Brain microvascular endothelial cell (primary cell): ENCODE data around the gene RIPOR1.

ENCODE experiments used
- DNase-seq: peaks from one replicate; pipeline ENCODE4 v3.0.0-alpha.2; 2020
- H3K27ac ChIP-seq: fragments of 250-450 bp; sonication (Bioruptor Pico); 2 replicates; pipeline ENCODE4 v1.5.1; 2020; ENCODE audit warnings: mild to moderate bottlenecking, moderate library complexity
- H3K27me3 ChIP-seq: fragments of 250-450 bp; sonication (Bioruptor Pico); replicated peaks from 2 replicates; pipeline ENCODE4 v1.5.1; 2020; ENCODE audit warnings: mild to moderate bottlenecking
- H3K36me3 ChIP-seq: fragments of 250-450 bp; sonication (Bioruptor Pico); replicated peaks from 2 replicates; pipeline ENCODE4 v1.5.1; 2020; ENCODE audit warnings: mild to moderate bottlenecking
- H3K4me3 ChIP-seq: 2 replicates; pipeline ENCODE4 v1.5.1; 2011; ENCODE audit warnings: low read depth, mild to moderate bottlenecking, control low read depth, low read length, moderate library complexity
- CTCF ChIP-seq: IDR thresholded peaks from 2 replicates; pipeline ENCODE4 v1.5.1; 2011; ENCODE audit warnings: low read depth, mild to moderate bottlenecking, moderate library complexity, low read length, control low read depth, inconsistent platforms; ENCODE audit errors: missing control alignments
- in situ Hi-C: cut with HindIII; loops from 2 replicates; pipeline ENCODE4 v1.10.0; 2017; ENCODE audit warnings: low sequenced_read_pairs, low pct_ligation_motif_present

RIPOR1 gene

GRCh38 chr16:67579686-67580085 lies 51.1 kb downstream of the RIPOR1 start:
- Histone ChIP-seq H3K27me3 (no peaks in the 10 kb centered on the region), H3K4me3 (no peak overlapping the region), H3K36me3 (peaks cover 8% of the 10 kb centered on the region), H3K27ac (no peak overlapping the region)
- in situ Hi-C loops = no loop called here
- TF ChIP-seq CTCF = no peak
- no peak for DNase-seq

GRCh38 chr16:67580202-67580601 lies 51.6 kb downstream of the RIPOR1 start:
- DNase-seq = no peak
- Histone ChIP-seq H3K27me3 (no peaks in the 10 kb centered on the region), H3K36me3 (peaks cover 5% of the 10 kb centered on the region), H3K4me3 (no peak overlapping the region), H3K27ac (no peak overlapping the region)
- in situ Hi-C loops = no loop called here
- TF ChIP-seq CTCF = no peak

- in situ Hi-C loops = no loop called here
- no peak for DNase-seq
- Histone ChIP-seq H3K27ac (no peak overlapping the region), H3K4me3 (no peak overlapping the region), H3K27me3 (no peaks in the 10 kb centered on the region), H3K36me3 (peaks cover 3% of the 10 kb centered on the region)
- TF ChIP-seq CTCF = no peak
Measured at GRCh38 chr16:67593288-67593687, 64.7 kb downstream of the RIPOR1 start.

GRCh38 chr16:67593701-67594100 lies 65.1 kb downstream of the RIPOR1 start:
- Histone ChIP-seq H3K27me3 (no peaks in the 10 kb centered on the region), H3K4me3 (no peak overlapping the region), H3K27ac (no peak overlapping the region), H3K36me3 (peaks cover 3% of the 10 kb centered on the region)
- in situ Hi-C loops = no loop called here
- no peak for TF ChIP-seq CTCF
- DNase-seq = no peak

- Histone ChIP-seq H3K27me3 (no peaks in the 10 kb centered on the region), H3K4me3 (no peak overlapping the region), H3K27ac (no peak overlapping the region), H3K36me3 (peaks cover 3% of the 10 kb centered on the region)
- no peak for DNase-seq
- in situ Hi-C loops = no loop called here
- no peak for TF ChIP-seq CTCF
Measured at GRCh38 chr16:67594256-67594915, 65.8 kb downstream of the RIPOR1 start.

- H3K27me3 ChIP-seq = no peaks in the 10 kb centered on the region
- in situ Hi-C loops = no loop called here
- no peak for TF ChIP-seq CTCF
- H3K4me3 ChIP-seq = no peak overlapping the region
- H3K36me3 ChIP-seq = no peaks in the 10 kb centered on the region
- DNase-seq = peak; percentile 52
- no peak overlapping the region for H3K27ac ChIP-seq
Measured at GRCh38 chr16:67594956-67595355, 66.3 kb downstream of the RIPOR1 start.
